Type B pancreatic cell (in vitro differentiated cells): Measurements from ENCODE around the gene SPAST. TPM values are rescaled to one million over a fixed set of nuclear protein-coding genes. Genes with fewer than 3 reads are reported as not detected.
"Not testable (repeated sequence)": the region's sequence is repeated elsewhere in the genome, so short reads cannot be mapped to it uniquely, and the experiment has no call there.

Experiments
- DNase-seq: peaks from one replicate; pipeline ENCODE4 v3.0.0; 2021; ENCODE audit warnings: mixed read lengths; ENCODE audit not compliant: unreplicated experiment; ENCODE audit errors: extremely low spot score
- H3K27ac Mint-ChIP-seq: 2 replicates; pipeline ENCODE4 v1.8.0; 2021; ENCODE audit warnings: mild to moderate bottlenecking, mixed read lengths
- H3K27me3 Mint-ChIP-seq: 2 replicates; pipeline ENCODE4 v1.8.0; 2021; ENCODE audit warnings: mixed read lengths
- H3K36me3 Mint-ChIP-seq: 2 replicates; pipeline ENCODE4 v1.8.0; 2021; ENCODE audit warnings: mixed read lengths
- H3K4me1 Mint-ChIP-seq: one replicate; pipeline ENCODE4 v1.8.0; 2021; ENCODE audit warnings: mixed read lengths; ENCODE audit not compliant: unreplicated experiment
- H3K4me3 Mint-ChIP-seq: 2 replicates; pipeline ENCODE4 v1.8.0; 2021; ENCODE audit warnings: mild to moderate bottlenecking, mixed read lengths
- H3K9me3 Mint-ChIP-seq: 2 replicates; pipeline ENCODE4 v1.8.0; 2021; ENCODE audit warnings: mixed read lengths
- CTCF ChIP-seq: fragments of 200-600 bp; sonication (generic); conservative IDR thresholded peaks from 2 replicates; pipeline ENCODE4 v1.5.0; 2021; ENCODE audit warnings: antibody characterized with exemption, mild to moderate bottlenecking
- total RNA-seq: library from RNA; stranded (reverse); gene quantifications from 2 replicates; pipeline ENCODE4 v1.2.1, GENCODE V29; 2021; ENCODE audit warnings: low replicate concordance

Gene SPAST
- total RNA-seq, 1 donor from 2014 or later = 28.4 TPM

- Mint-ChIP-seq H3K4me3 (no peak overlapping the region), H3K4me1 (no peaks in the 10 kb centered on the region), H3K9me3 (no peaks in the 10 kb centered on the region), H3K27ac (no peak overlapping the region), H3K36me3 (peaks cover 10% of the 10 kb centered on the region), H3K27me3 (no peaks in the 10 kb centered on the region)
- no peak for DNase-seq
- TF ChIP-seq CTCF = no peak
Measured at GRCh38 chr2:32119161-32119560, 55.8 kb downstream of the SPAST start.

DNA sequence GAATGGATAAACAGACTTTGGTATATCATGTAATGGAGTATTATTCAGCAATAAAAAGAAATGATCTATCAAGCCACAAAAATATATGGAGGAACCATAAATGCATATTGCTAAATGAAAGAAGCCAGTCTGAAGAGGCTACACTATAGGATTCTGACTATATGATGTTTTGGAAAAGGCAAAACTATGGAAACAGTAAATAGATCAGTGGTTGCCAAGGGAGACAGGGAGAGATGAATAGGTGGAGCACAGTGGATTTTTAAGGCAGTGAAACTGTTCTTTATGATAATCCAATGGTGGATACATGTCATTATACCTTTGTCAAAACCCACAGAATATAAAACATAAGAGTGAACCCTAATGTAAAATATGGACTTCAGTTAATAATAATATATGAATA is 61.3 kb downstream of the SPAST start:
- Mint-ChIP-seq H3K4me3 (no peak overlapping the region), H3K27me3 (no peaks in the 10 kb centered on the region), H3K9me3 (no peaks in the 10 kb centered on the region), H3K36me3 (peaks cover 23% of the 10 kb centered on the region), H3K27ac (no peak overlapping the region), H3K4me1 (no peaks in the 10 kb centered on the region)
- DNase-seq = no peak
- TF ChIP-seq CTCF = no peak

DNA sequence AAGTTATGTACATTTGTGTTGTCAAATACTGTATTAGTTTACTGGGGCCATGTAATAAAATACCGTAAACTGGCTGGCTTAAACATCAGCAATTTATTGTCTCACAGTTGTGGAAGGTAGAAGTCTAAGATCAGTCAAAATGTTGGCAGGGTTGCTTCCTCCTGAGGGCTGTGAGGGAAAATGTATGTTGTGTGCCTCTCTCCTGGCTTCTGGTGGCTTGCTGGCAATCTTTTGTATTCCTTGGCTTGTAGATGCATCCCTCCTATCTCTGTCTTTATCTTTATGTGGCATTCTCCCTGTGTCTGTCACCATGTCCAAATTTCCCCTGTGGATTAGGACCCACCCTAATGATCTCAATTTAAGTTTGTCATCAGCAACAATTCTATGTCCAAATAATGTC is 65.3 kb downstream of the SPAST start:
- no peaks in the 10 kb centered on the region for H3K4me1 Mint-ChIP-seq

DNA sequence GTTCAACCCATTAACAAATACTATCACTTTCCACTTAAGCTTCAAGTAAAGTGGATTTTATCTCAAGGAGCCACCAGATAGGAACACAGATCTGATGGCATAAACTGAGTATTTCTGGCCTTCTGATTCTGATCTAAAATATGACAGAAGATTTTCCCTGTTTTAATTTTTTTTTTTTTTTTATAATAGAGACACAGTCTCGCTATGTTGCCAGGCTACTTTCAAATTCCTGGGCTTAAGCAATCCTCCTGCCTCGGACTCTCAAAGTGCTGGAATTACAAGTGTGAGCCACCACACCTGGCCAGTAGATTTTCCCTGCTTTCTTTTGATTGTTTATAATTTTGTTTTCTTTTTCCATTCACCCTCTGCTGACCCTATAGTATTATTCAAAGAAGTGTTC is 65.7 kb downstream of the SPAST start:
- Mint-ChIP-seq H3K4me3 (no peak overlapping the region), H3K36me3 (peaks cover 13% of the 10 kb centered on the region), H3K4me1 (no peaks in the 10 kb centered on the region), H3K9me3 (no peaks in the 10 kb centered on the region), H3K27me3 (no peaks in the 10 kb centered on the region), H3K27ac (no peak overlapping the region)
- no peak for TF ChIP-seq CTCF
- DNase-seq = no peak

More for the DNA sequence above, 65.3 kb downstream of the SPAST start:
- H3K9me3 Mint-ChIP-seq = no peaks in the 10 kb centered on the region
- no peak for TF ChIP-seq CTCF
- no peak overlapping the region for H3K27ac Mint-ChIP-seq
- no peak for DNase-seq
- no peak overlapping the region for H3K4me3 Mint-ChIP-seq
- H3K36me3 Mint-ChIP-seq = peaks cover 16% of the 10 kb centered on the region
- H3K27me3 Mint-ChIP-seq = no peaks in the 10 kb centered on the region

GRCh38 chr2:32135409-32135808 is 72.1 kb downstream of the SPAST start:
- DNase-seq = no peak
- no peaks in the 10 kb centered on the region for H3K4me1 Mint-ChIP-seq
- H3K4me3 Mint-ChIP-seq = no peak overlapping the region
- TF ChIP-seq CTCF = peak; percentile 48
- H3K36me3 Mint-ChIP-seq = peaks cover 9% of the 10 kb centered on the region
- H3K27me3 Mint-ChIP-seq = no peaks in the 10 kb centered on the region
- peak overlapping the region; percentile 91 for H3K27ac Mint-ChIP-seq
- no peaks in the 10 kb centered on the region for H3K9me3 Mint-ChIP-seq

- Mint-ChIP-seq H3K4me3 (no peak overlapping the region), H3K36me3 (peaks cover 9% of the 10 kb centered on the region), H3K9me3 (no peaks in the 10 kb centered on the region), H3K4me1 (no peaks in the 10 kb centered on the region), H3K27ac (no peak overlapping the region), H3K27me3 (no peaks in the 10 kb centered on the region)
- no peak for TF ChIP-seq CTCF
- no peak for DNase-seq
Measured at GRCh38 chr2:32136097-32136496, 72.7 kb downstream of the SPAST start.

DNA sequence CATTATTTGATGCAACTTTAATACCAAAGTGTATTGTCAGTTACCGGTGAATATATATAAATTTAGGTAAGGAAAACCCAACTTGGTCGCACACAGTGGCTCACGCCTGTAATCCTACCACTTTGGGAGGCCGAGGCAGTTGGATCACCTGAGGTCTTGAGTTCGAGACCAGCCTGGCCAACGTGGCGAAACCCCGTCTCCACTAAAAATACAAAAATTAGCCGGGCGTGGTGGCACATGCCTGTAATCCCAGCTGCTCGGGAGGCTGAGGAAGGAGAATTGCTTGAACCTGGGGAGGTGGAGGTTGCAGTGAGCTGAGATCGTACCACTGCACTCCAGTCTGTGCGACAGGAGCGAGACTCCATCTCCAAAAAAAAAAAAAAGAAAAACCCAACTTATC is 88.2 kb downstream of the SPAST start:
- H3K27me3 Mint-ChIP-seq, H3K4me3 Mint-ChIP-seq, H3K27ac Mint-ChIP-seq, DNase-seq, H3K9me3 Mint-ChIP-seq, H3K4me1 Mint-ChIP-seq, H3K36me3 Mint-ChIP-seq: not testable (repeated sequence)
